ENCODE results near the gene DDR2.

The DDR2 gene

DNA sequence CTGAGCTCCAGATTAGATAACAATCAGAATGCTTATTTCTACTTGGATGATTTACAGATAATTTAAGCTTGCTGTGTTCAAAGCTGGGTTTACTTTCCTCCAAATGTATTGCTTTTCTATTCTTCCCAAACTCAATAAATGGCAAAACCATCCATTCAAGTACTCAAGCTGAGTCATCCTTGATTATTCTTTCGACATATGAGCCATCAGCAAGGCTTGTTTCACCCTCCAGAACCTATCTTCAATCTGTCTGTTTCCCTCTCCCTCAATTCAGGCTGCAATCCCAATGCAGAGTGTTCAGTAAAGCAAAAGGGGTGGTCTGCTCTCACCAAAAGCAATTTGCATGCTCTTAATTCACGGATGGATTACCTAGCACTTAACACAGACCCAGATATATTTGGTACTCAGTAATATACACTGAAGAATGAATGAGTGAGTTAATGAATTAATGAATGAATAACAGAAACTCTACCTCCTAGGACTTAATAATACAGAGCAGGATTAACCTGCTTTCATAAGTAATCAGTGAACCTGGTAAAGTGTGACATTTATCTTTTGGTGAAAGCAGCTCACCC is 41.9 kb downstream of the DDR2 start:
- DNase-seq = no peak

- DNase-seq = no peak
Measured at GRCh38 chr1:162676087-162676486, 43.8 kb downstream of the DDR2 start.

DNA sequence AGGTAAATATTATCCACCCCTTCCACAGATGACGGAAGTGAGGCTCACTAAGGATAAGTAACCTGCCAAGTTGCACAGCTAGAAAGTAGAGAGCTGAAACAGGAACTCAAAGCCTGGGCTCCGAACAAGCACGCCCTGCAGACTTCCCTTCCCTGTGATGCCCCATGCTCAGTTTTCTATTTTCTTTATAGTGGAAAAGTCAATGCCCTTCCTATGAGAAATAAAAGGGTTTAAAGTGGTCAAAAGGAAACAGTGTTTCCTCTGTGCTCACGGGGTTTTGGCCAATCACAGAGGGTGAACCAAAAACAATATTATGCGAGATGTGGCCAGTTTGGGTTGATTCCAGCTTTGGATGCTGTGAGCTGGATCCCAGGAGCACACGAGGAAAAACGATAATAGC is 44.5 kb downstream of the DDR2 start:
- DNase-seq = no peak

- no peak for DNase-seq
Measured at GRCh38 chr1:162677607-162678371, 45.5 kb downstream of the DDR2 start.

DNA sequence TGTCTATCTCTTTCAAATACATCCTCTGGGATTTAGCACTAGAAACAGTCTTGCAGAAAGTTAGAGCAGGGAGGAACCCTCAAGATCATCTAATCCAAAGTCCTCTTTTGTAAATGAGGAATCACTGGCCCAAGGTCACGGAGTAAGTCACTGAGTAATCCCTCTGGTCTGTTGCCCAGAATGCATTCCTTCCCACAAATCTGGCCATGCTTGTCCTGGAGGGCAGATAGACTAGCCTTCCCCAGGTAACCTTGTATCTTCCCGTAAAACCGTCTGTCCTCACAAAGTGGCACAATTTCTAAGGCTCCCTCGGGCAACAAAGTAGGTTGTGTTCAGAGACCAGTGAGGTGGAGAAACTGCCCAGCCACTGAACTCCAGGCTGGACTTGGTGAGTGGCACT is 46.2 kb downstream of the DDR2 start:
- no peak for DNase-seq

GRCh38 chr1:162679298-162679697 is 47.0 kb downstream of the DDR2 start:
- no peak for DNase-seq

- no peak for DNase-seq
Measured at GRCh38 chr1:162680419-162681121, 48.3 kb downstream of the DDR2 start.

DNA sequence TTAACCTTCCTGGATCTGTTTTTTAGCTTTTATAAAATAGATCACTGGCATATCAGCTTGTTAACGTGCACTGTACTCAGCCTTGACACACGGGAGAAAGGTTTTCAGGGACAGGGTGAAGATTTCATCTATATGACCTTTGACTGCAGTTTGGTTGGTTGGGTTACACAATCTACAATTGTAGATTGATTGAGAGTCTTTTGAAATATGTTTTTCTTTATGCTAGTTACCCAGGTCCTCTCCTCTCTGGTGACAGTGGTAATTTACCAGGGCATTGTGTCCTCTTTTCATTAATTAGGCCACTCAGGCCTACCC is 48.8 kb downstream of the DDR2 start:
- no peak for DNase-seq

DNA sequence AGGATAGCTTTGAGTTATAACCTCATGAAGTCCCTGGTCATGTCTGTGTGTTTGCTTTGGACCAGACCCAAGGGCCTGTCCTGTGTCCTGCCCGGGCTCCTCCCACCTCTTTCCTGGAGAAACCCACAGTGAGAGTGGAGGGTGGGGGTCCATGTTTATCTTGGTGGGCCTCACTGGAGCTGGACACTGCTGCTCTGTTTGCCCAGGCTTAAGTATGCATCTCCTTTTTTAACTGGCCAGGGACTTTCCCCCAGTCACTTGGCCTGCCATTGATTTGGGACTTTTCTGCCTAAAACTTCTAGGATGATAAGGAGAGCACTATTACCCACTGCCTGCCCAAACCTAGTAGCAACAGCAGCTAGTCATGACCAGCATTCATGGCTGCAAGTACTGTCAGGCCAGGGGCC is 49.8 kb downstream of the DDR2 start:
- DNase-seq = no peak

GRCh38 chr1:162687870-162688269 is 55.6 kb downstream of the DDR2 start:
- no peak for DNase-seq

- DNase-seq = no peak
Measured at GRCh38 chr1:162688521-162688920, 56.3 kb downstream of the DDR2 start.

DNA sequence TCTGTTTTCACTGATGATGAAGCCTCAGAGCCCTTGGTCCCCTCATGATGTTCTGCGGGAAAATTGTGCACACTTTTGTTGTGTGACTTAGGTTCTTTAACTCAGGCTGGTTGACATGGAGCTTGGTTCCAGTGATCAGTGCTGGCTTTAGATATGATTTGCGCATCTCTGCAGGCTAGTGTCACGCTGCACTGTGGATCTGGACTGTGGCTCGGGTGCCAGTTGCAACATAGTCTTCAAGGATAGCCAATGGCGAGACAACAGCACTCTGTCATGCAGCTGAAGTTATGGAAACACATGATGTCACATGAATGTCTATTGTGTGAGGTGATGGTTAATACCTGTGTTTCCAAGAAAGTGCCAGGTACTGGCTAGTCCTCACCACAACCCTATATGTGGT is 56.7 kb downstream of the DDR2 start:
- DNase-seq = no peak

- no peak for DNase-seq
Measured at GRCh38 chr1:162689745-162690671, 57.7 kb downstream of the DDR2 start.

DNA sequence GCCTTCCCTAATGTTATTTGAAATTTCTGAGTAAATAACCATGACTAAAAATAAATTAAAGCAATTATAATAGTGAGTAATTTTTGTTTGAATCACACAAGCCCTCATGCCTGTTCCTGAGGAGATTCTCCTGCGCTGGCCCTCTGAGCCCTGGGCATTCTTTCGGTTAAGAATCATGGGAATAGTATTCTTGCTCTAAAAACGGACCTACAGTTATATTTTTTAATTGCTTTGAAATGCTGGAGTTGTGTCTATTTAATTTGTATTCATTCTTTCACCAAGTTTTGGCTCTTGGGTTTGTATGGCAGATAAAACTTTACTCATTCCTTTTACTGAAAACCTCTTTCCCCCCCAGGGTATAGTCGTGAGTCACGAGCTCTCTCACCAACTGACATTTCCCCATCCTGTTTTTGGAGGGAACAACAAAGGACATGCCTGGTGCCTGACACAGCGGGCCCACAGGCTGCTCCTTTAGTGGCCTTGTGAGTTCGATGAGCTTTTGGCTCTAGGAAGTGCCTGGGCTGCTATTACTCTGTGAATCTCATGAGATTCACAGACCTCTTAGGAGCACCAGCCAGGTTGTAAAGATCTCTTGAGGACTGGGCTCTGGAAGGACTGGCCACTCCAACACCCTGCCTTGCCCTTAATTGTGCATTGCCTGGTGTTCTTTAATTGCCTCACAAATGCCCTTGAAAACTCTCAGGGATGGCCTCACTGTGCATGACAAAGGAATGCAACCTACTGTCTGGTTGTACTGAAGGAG is 58.6 kb downstream of the DDR2 start:
- no peak for DNase-seq

DNA sequence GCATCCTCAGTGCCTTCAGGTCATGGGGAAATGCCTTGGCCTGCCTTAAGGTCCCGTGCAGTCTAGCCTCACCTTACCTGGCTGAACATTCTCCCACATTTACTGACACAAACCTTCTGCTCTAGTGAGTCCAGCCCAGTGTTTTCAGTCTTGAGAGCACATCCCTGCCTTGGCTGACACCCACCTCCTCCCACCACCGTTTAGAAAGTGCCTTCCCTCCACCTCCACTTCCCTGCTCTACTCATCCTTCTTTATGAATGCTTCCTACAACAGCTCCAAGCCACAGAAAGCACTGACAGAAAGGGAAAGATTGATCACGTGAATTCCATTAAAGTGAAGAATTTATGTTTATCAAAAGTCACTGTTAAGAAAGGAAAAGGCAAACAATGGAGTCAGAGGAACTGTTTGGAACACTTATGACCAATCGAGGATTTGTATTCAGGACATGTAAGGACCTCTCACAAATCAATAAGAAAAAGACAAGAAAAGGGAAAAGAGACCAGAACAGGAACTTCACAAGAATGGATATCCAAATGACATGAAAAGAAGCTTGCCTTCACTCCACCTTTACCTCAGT is 59.8 kb downstream of the DDR2 start:
- DNase-seq = no peak

DNA sequence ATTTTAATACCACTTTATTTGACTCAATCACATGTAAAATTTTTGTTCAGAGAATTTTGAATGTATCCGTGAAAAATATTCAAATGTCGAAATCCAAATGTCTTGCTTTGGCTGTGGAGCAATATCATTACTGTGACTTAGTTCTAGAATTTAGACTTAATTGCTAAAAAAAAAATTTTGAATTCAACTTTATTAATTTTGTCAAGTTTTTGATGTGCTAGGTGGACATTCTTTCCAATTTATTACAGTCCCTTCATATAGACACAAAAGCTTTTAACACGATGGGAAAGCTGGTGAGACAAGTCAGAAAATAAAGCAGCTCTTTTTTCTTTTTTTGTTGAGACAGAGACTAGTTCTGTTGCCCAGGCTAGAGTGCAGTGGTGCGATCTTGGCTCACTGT is 62.6 kb downstream of the DDR2 start:
- no peak for DNase-seq

DNA sequence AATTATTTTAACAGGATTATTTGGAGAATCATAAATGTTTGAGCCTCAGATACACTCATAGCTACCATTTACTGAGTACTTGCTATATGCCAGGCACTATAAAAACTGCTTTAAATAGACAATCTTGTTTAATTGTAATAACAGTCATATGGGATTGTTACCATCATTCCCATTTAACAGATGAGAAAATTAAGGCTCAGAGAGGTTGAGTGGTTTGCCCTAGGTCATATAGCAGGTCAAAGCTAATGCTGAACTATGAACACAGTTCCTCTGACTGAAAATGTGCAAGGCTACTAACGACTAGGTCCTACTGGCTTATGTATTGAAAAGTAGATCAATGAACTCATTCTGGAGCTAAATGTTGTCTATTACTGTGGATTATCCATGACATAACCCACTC is 63.4 kb downstream of the DDR2 start:
- DNase-seq = no peak

DNA sequence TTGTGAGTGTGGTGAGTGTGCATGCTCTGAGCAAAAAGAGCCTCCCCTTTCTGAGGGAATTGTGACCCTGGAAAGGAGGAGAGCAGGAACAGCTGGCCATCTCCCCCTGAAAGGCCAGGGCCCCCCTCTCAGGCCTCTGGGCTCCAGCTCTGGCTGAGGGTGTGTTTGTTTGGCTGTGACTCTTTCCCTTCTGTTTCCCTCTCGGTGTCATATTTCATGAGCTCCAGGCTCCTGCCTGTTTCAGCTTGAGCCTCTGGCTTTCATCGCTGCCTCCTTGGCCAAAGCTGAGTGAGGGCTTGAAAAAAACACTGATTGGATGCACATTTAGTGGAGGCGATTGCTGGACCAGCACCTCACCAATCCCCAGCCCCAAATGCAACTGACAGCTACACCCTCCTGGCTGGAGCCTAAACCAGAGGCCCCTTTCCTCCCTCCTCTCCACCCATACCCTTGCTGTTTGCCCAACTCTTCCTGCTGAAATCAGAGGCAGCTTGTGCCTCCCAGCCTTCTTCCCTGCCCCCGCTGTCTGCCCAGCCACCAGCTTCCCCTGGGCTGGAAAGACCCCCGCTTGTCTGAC is 64.1 kb downstream of the DDR2 start:
- no peak for DNase-seq

GRCh38 chr1:162697140-162697895 is 65.1 kb downstream of the DDR2 start:
- DNase-seq = no peak

GRCh38 chr1:162699366-162699765 is 67.1 kb downstream of the DDR2 start:
- DNase-seq = no peak

- DNase-seq = no peak
Measured at GRCh38 chr1:162700131-162700530, 67.9 kb downstream of the DDR2 start.

All from activated CD4-positive, CD25-positive, alpha-beta regulatory T cell treated with anti-CD3 and anti-CD28 coated beads, Interleukin-2, amount 50 U/mL, for 72 hours (primary cell).